DND-41 (cell line): ENCODE results near the gene BRD1.

Source experiments
- ATAC-seq: fragments of 200-7000 bp; cut with Tn5 transposase; 3 replicates; pipeline ENCODE4 v1.9.1; 2021; ENCODE audit warnings: low read depth; ENCODE audit not compliant: insufficient read depth
- DNase-seq: peaks from one replicate; pipeline ENCODE4 v3.0.0-alpha.2; 2020
- H2AFZ ChIP-seq: 2 replicates; pipeline ENCODE4 v1.6.0; 2012; ENCODE audit warnings: low read depth, low read length
- H3K27ac ChIP-seq: 2 replicates; pipeline ENCODE4 v1.5.1; 2012; ENCODE audit warnings: low read length, inconsistent platforms
- H3K27me3 ChIP-seq: fragments of 200-600 bp; sonication (generic); 2 replicates; pipeline ENCODE4 v1.6.0; 2012; ENCODE audit warnings: low read length, mild to moderate bottlenecking, inconsistent platforms; ENCODE audit not compliant: insufficient read depth, poor library complexity
- H3K36me3 ChIP-seq: 2 replicates; pipeline ENCODE4 v1.5.1; 2012; ENCODE audit warnings: low read length, inconsistent platforms; ENCODE audit not compliant: insufficient read depth
- H3K4me1 ChIP-seq: 2 replicates; pipeline ENCODE4 v1.5.1; 2012; ENCODE audit warnings: mild to moderate bottlenecking, low read length; ENCODE audit not compliant: insufficient read depth
- H3K4me2 ChIP-seq: 2 replicates; pipeline ENCODE4 v1.6.0; 2012; ENCODE audit warnings: mild to moderate bottlenecking, moderate library complexity, low read length, inconsistent platforms; ENCODE audit not compliant: insufficient read depth
- H3K4me3 ChIP-seq, 2 experiments: fragments of 200-600 bp in 1 of 2; shearing (Covaris generic) in 1 of 2; 2 replicates each; pipeline ENCODE4 v1.5.1; 2012 to 2016; ENCODE audit warnings: inconsistent platforms in 2 of 2, low read length in 2 of 2, mild to moderate bottlenecking in 2 of 2, low read depth in 1 of 2, moderate library complexity in 1 of 2
- H3K79me2 ChIP-seq: 2 replicates; pipeline ENCODE4 v1.6.0; 2012; ENCODE audit warnings: low read length, inconsistent platforms; ENCODE audit not compliant: insufficient read depth
- H3K9ac ChIP-seq: 2 replicates; pipeline ENCODE4 v1.6.0; 2012; ENCODE audit warnings: low read depth, mild to moderate bottlenecking, inconsistent platforms, low read length, moderate library complexity
- H3K9me3 ChIP-seq: 2 replicates; pipeline ENCODE4 v1.5.1; 2012; ENCODE audit warnings: low read length, moderate library complexity, mild to moderate bottlenecking, inconsistent platforms; ENCODE audit not compliant: insufficient read depth, severe bottlenecking
- H4K20me1 ChIP-seq: 2 replicates; pipeline ENCODE4 v1.6.0; 2012; ENCODE audit warnings: low read length; ENCODE audit not compliant: insufficient read depth
- EZH2 ChIP-seq: IDR thresholded peaks from 3 replicates; pipeline ENCODE4 v1.6.1; 2012; ENCODE audit warnings: borderline replicate concordance, low read depth, mild to moderate bottlenecking, moderate library complexity, low read length, inconsistent platforms; ENCODE audit not compliant: severe bottlenecking
- TF ChIP-seq, protein P1 (sequence below): IDR thresholded peaks from 2 replicates; pipeline ENCODE4 v1.5.1; 2012; ENCODE audit warnings: borderline replicate concordance, low read length, moderate library complexity, mild to moderate bottlenecking; ENCODE audit not compliant: poor library complexity, severe bottlenecking; ENCODE audit errors: extremely low read depth

The BRD1 gene

DNA sequence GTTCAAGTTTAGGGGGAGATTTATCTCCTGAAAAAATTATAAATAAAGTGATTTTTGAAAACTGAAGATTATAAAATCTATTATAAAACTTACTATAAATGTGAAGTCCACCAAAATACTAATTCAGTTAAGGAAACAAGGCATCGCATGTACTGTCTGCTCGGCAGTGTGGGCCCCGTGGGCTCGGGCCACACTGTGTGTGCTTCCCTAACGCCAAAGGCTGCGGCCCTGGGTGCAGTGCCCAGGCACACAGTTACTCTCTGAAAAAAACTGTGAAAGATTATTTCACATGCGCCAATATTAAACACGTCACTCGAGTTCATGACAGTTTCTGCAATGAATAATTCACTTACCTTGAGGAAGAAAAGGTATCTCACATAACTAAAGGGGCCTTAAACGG lies 39.8 kb downstream of the BRD1 start:
- ATAC-seq (no peak), DNase-seq (no peak)
- H3K36me3 ChIP-seq = peaks cover 100% of the 10 kb centered on the region
- no peak overlapping the region for H3K4me2 ChIP-seq
- H3K9ac ChIP-seq = no peak overlapping the region
- no peaks in the 10 kb centered on the region for H3K9me3 ChIP-seq
- H4K20me1 ChIP-seq = peaks cover 93% of the 10 kb centered on the region
- H3K4me3 ChIP-seq = no peak overlapping the region
- no peaks in the 10 kb centered on the region for H3K4me1 ChIP-seq
- H3K27me3 ChIP-seq = no peaks in the 10 kb centered on the region
- H3K27ac ChIP-seq = no peak overlapping the region
- TF ChIP-seq, protein P1, sequence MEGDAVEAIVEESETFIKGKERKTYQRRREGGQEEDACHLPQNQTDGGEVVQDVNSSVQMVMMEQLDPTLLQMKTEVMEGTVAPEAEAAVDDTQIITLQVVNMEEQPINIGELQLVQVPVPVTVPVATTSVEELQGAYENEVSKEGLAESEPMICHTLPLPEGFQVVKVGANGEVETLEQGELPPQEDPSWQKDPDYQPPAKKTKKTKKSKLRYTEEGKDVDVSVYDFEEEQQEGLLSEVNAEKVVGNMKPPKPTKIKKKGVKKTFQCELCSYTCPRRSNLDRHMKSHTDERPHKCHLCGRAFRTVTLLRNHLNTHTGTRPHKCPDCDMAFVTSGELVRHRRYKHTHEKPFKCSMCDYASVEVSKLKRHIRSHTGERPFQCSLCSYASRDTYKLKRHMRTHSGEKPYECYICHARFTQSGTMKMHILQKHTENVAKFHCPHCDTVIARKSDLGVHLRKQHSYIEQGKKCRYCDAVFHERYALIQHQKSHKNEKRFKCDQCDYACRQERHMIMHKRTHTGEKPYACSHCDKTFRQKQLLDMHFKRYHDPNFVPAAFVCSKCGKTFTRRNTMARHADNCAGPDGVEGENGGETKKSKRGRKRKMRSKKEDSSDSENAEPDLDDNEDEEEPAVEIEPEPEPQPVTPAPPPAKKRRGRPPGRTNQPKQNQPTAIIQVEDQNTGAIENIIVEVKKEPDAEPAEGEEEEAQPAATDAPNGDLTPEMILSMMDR = no peak
- TF ChIP-seq EZH2 = no peak
- H2AFZ ChIP-seq = no peak overlapping the region
- H3K79me2 ChIP-seq = peaks cover 98% of the 10 kb centered on the region

DNA sequence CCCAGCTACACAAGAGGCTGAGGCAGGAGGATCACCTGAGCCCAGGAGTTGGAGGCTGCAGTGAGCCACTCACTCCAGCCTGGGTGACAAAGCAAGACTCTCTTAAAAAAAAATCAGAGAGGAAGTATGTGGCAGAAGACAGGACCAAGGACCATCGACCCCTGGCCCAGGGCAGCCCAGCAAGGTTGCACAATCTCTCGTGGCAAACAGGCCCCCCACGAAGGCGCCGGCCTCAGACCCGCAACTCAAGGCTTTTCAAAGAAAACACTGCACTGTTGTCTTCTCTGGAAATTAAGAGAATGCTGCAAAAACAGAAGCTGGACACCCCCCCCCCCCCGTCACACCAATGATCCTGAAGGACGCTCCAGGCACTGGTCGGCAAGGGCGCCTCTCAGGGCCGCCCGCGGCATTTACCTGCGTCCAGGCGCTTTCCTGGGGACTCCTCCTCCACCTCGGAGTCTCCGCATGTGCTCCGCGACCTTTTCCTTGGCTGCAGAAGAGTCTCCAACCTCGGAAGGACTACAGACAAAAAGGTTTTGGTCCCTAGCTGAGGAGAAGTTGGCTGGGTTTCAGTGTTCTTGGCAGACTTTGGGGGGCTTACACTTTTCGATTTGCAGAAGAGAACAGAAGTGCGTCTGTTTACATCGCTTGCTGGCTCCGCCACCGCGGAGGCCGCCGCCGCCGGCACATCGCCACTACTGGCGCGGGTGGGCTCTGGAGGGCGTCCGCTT lies 40.5 kb downstream of the BRD1 start:
- Histone ChIP-seq H3K4me3 (no peak overlapping the region), H3K36me3 (peaks cover 96% of the 10 kb centered on the region)
- no peak for DNase-seq

DNA sequence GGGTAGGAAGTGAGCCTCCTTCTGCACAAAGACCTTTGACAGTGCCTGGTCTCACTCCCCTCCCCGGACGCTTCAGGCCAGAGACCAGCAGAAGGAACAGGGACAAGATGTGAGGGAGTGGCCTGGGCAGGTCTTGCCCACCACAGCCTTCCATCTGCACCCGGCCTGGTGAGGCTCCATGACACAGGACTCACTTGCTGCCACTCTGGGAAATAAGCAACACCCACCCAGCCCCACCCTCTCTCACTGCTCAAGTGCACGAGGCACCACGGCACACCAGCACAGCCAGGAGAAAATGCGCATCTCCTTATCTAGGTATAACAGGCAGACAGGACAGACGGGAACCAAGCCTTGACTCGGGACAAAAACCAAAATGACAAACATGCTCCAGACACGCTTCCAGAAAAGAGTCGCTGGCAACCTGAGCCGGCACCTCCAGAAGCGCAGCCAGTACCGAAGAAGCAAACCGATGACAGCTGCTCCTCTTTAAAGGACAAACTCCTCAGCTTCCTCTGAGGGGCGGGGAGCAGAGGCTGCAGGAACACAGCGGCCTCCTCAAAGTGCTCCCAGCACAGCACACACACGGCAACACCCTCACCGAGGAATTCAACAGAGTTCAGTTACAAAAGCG lies 41.7 kb downstream of the BRD1 start:
- Histone ChIP-seq H3K9me3 (no peaks in the 10 kb centered on the region), H3K27me3 (no peaks in the 10 kb centered on the region), H3K4me3 (no peak overlapping the region), H3K27ac (no peak overlapping the region), H2AFZ (no peak overlapping the region), H3K4me2 (no peak overlapping the region), H3K4me1 (no peaks in the 10 kb centered on the region), H4K20me1 (peaks cover 90% of the 10 kb centered on the region), H3K9ac (no peak overlapping the region), H3K36me3 (peaks cover 96% of the 10 kb centered on the region), H3K79me2 (peaks cover 95% of the 10 kb centered on the region)
- DNase-seq (no peak), ATAC-seq (no peak)
- TF ChIP-seq EZH2 = no peak
- TF ChIP-seq, protein P1 = no peak

More for the DNA sequence above, 40.5 kb downstream of the BRD1 start:
- Histone ChIP-seq H4K20me1 (peaks cover 89% of the 10 kb centered on the region), H3K9me3 (no peaks in the 10 kb centered on the region), H3K9ac (no peak overlapping the region), H3K79me2 (peaks cover 95% of the 10 kb centered on the region), H3K4me1 (no peaks in the 10 kb centered on the region), H3K4me2 (no peak overlapping the region), H3K27ac (no peak overlapping the region), H3K27me3 (no peaks in the 10 kb centered on the region), H2AFZ (no peak overlapping the region)
- TF ChIP-seq EZH2 = no peak
- TF ChIP-seq, protein P1 = no peak
- ATAC-seq = no peak
